ENCODE data around the gene CNGB1.
"Not testable (repeated sequence)": the region's sequence is repeated elsewhere in the genome, so short reads cannot be mapped to it uniquely, and the experiment has no call there.

Gene CNGB1

GRCh38 chr16:57903656-57904055, 67.3 kb downstream of the CNGB1 start:
- no peak for DNase-seq (ENCODE audit: low spot score)

DNA sequence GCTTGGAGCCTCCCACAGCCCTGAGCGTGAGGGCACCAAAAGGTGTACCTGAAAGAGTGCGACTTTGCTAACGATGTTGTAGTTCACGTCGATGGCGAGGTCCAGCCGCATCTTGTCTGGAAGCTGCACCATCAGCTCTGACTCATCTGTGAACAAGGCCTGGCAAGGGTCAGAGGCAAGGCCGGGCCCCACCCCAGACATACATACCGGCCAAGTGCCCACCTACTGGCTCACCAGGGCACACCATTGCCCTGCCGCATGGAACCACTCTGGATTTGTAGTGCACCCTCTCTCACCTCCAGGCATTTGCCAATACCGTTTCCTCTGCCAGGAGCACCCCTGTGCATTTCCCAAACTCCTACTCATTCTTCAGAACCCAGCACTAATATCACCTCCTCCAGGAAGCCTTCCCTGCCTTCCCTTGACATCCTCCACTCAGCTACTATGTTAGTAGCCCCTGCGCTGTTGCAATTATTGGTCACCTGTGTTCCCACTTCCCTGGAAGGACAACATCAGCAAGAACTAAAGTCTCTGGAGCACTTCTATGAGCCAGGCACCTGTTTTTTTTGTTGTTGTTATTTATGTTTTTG, 69.4 kb downstream of the CNGB1 start:
- DNase-seq (ENCODE audit: low spot score) = no peak

DNA sequence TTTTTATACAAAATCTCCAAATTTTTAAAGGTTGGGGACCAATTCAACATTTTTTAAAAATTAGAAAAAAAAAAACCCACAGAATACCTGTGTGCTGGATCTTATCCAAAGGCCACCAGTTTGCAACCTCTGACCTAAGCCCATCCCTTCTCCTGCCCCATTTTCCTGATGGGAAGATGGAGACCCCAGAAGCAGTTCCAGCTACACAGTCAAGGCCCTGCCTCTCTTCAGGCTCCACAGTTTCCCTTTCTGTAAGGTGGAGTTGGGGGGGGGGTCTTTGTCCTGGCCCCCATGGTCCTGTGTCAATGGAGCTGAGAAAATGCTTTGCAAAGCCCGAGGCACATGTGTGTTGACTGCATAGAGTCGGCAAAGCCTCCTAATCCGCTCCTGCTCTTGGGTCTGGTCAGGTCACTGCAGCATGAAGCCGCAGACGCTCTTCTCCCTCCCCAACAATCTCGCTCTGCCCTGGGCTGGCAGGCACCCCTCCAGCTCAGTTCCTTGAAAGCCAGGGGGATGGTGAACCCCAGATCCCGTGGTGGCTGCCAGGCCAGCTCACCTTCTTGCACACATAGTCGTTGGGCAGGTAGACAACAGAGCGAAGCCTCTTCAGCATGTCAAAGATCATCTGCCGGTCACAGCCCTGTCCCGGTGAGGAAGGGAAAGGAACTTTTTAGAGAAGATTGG, 70.0 kb downstream of the CNGB1 start:
- no peak for DNase-seq (ENCODE audit: low spot score)

DNA sequence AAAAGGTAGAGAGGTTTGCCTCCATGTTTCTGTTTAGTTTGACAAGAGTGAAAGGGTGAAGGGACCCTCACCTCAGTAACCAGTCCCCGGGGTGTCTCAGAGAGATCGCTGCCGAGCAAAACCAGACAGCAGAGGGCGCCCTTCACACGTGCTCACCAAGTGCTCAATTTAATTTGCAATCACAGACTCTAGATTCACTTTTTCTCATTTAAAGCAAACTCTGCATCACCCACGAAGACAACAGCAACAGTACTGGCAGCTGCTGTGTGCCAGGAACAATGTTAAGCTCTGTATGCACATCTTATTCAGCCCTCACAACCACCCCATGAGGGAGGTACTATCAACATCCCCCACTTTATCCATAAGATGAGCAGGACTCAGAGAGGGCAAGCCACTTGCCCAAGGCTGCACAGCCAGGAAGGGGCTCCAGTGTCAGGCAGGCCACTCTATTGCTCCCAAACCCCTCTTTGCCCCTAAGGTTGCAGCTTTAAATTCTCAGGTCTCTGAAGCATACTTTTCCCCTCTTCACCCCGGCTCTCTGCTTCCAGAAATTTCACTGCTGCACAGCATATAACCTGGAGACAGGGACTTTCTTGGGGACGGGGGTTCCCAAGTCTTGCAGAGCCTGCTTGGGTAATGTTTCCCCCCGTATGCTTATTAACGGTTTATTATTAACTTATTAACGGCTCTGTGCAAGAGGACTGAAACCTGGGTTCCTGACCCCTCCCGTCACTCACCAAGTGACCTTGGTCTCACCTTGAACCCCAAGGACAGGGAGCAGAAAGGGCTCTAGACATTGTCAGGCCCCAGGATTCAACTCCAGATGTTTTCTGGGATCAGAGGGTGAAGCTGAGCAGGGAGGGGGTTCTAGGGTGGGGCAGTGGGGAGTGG, 70.9 kb downstream of the CNGB1 start:
- DNase-seq (ENCODE audit: low spot score) = peak; percentile 64

GRCh38 chr16:57898961-57899360, 72.0 kb downstream of the CNGB1 start:
- no peak for DNase-seq (ENCODE audit: low spot score)

DNA sequence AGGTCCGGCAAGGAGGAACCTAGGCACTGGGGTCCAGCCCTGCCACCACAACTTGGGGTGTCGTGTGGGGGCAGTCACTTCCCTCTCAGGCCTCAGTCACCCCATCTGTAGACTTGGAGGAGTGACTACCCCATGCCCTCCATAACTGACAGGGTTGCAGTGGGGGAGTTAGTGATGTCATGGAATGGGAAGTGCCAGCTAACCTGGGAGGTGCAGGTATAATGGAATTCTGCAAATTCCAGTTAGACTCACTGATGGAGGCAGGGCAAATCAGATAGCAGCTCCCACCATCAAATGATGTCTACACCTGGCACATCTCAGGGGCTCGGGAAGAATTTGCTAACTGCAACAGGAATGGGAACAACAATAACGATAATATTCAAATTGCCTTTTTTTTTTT, 72.9 kb downstream of the CNGB1 start:
- DNase-seq (ENCODE audit: low spot score) = no peak

- no peak for DNase-seq (ENCODE audit: low spot score)
Measured at GRCh38 chr16:57897053-57897784, 73.7 kb downstream of the CNGB1 start.

- DNase-seq (ENCODE audit: low spot score) = not testable (repeated sequence)
Measured at GRCh38 chr16:57895081-57895547, 75.8 kb downstream of the CNGB1 start.

GRCh38 chr16:57894390-57895080, 76.4 kb downstream of the CNGB1 start:
- no peak for DNase-seq (ENCODE audit: low spot score)

DNA sequence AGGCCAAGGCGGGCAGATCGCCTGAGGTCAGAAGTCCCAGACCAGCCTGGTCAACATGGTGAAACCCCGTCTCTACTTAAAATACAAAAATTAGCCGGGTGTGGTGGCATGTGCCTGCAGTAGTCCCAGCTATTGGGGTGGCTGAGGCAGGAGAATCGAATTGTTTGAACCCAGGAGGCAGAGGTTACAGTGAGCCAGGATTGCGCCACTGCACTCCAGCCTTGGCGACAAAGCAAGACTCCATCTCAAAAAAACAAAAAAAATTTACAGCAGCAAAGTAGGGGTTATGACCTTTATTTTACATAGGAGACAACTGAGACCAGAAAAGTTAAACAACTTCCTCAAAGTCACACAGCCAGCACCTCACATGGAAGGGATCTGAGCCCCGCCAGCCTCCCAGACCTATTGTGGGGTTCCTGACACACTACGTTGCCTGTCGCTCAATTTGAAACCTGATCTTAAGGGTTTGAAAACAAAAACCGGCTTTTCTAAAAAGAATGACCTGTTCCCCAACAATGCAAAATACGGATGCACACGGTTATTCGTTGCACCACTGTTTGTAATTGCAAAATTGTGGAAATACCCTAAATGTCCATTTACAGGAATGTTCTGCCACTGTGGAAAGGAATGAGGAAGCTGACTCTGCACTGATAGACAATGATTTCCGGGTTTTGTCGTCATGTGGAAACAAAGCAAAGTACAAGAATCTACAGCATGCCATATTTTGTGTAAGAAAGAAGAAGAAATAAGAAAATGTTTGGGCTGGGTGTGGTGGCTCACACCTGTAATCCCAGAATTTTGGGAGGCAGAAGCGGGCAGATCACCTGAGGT, 77.2 kb downstream of the CNGB1 start:
- DNase-seq (ENCODE audit: low spot score) = peak; percentile 9

DNA sequence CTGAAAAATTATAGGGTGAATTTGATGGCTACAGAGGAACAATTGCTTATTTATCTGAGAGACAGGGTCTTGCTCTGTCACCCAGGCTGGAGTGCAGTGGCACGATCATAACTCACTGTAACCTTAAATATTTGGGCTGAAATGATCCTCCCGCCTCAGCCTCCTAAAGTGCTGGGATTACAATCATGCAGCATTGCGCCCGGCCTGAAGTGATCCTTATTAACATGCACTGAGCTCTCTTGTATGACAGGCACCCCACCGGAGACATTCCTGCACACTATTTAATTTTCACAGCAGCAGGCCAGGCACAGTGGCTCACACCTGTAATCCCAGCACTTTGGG, 77.7 kb downstream of the CNGB1 start:
- DNase-seq (ENCODE audit: low spot score) = no peak

DNA sequence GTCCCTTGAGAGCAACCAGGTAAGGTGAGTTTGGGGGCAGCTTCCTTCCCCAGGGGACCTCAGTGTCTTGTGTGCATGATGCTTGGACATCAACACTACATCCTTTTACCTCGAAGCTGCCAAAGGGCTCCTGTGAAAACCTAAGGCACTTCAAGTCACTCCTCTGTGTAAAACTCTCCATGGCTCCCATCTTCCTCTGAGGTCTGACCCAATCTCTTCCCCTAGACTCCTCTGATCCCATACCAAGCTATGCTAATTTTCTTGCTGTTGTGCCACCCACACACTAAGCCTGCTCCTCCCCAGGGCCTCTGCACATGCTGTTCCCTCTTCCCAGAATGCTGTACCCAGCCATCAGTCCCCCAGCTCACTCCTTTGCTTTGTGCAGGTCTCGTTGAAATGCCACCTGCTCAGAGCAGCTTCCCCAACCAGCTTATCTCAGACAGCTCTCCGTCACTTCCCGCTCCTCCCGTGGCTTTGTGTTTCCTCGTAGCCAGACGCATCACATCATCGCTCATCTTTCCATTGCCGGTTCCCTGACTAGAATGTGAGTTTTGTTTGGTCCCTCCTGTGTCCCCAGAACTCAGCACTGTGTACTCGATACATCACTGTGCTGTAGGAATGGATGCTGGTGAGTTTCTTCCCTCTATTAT, 78.4 kb downstream of the CNGB1 start:
- peak; percentile 5 for DNase-seq (ENCODE audit: low spot score)

GRCh38 chr16:57892041-57892440, 78.9 kb downstream of the CNGB1 start:
- DNase-seq (ENCODE audit: low spot score) = no peak

- DNase-seq (ENCODE audit: low spot score) = no peak
Measured at GRCh38 chr16:57890752-57891111, 80.2 kb downstream of the CNGB1 start.

DNA sequence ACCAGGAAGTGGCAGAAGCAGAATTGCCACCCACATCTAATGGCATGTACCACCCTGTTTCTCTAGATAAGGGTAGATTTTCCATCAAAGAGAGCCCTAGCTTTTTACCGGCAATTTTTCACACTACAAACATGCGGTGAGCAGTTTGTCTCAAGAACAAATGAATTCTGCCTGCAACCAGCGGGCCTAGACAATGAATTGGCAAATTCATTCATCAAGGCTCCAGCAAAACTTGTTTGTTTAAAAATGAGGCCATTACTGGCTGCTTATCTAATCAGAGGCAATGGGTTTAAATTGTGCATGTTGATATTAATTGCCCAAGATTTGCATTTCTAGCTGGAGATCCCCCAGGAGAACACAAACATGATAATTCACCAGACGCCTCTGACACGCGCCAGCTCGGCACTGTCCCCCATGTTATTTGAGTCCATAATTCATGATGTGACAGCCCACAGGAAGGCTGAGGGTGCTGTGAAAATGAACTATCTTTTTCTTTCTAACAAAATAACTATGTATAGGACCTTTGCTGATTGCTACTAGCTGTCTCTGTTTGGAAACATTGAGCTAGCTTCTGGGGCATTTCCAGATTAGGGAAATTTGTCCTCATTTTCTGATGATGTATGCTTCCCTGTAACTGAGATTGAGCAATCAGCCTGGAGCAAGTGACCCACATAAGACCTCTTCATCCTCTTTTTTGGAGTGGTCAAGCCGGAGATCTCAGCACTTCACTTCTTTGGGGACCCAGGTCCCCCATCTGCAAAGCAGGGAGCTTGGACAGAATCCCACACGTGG, 80.8 kb downstream of the CNGB1 start:
- DNase-seq (ENCODE audit: low spot score) = no peak

DNA sequence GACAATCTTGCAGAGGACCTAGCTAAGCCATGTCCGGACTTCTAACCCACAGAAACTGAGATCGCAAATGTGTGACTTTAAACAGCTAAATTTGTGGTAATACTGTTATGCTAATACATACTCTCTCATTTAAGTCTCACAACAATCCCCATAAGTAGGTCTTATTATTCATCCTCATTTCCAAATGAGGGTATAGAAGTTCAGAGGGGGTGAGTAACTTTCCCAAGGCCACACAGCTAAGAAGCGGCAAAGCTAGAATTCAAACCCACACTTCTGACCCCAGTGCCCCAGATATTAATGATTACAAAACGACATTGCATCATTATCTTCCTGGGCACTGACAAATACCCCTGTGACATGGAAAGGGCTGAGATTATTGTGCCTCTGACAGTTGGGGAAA, 81.4 kb downstream of the CNGB1 start:
- DNase-seq (ENCODE audit: low spot score) = no peak

DNA sequence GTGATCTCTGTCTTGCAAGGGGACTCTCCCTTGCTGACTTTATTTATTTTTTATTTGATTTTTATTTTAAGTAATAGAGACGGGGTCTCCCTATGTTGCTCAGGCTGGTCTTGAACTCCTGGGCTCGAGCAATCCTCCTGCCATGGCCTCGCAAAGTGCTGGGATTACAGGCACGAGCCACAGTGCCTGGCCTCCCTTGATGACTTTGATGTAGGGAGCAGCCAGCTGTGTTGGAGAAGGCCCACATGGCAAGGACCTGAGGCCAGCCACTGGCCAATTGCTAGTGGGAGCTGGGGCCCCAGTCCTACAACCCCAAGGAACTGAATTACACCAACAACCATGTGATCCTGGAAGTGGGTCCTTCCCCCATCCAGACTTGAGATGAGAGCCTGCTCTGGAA, 81.8 kb downstream of the CNGB1 start:
- no peak for DNase-seq (ENCODE audit: low spot score)

DNA sequence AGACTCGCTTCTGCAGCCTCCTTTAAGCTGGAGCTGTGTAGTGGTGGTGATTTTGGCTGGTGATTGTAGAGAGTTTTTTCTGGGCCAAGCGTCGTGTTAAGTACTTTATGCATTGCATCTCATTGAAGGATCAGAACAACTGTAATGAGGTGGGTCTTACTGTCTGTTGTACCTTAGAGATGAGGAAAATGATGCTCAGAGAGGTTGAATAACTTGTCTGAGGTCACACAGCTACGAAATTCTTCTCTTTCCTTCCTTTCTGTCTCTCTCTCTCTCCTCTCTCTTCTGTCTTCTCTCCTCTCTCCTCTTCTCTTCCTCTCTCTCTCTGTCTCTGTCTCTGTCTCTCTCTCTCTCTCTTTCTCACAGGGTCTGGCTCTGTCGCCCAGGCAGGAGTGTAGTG, 82.8 kb downstream of the CNGB1 start:
- no peak for DNase-seq (ENCODE audit: low spot score)

GRCh38 chr16:57887711-57888110, 83.2 kb downstream of the CNGB1 start:
- no peak for DNase-seq (ENCODE audit: low spot score)

- no peak for DNase-seq (ENCODE audit: low spot score)
Measured at GRCh38 chr16:57886427-57886826, 84.5 kb downstream of the CNGB1 start.

All from globus pallidus (tissue), 1 donor.